CD4-positive, alpha-beta T cell treated with Interleukin-4 for 1 hour (primary cell): Measurements from ENCODE around the gene CLDN6.

Experiments used
- DNase-seq, 2 donors: peaks; one replicate each; pipeline ENCODE4 v3.0.0-alpha.2; 2020 to 2022

The CLDN6 gene

DNA sequence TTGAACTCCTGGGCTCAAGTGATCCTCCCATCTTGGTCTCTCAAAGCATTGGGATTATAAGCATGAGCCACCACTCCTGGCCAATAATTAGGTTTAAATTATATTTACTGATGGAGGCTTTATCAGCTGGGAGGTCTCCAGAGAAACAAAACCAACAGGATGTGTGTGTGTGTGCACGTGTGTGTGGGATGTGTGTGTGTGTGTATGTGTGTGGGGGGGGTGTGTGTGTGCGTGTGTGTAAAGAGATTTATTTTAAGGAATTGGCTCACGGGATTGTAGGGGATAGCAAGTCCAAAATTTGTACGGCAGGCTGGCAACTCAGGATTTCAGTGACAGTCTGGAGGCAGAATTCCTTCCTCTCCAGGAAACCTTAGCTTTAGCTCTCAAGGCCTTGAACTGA, 33.0 kb upstream of the CLDN6 start:
- DNase-seq = no peak

- DNase-seq = no peak
Measured at GRCh38 chr16:3050487-3050886, 32.5 kb upstream of the CLDN6 start.

- no peak for DNase-seq
Measured at GRCh38 chr16:3049921-3050481, 32.0 kb upstream of the CLDN6 start.

DNA sequence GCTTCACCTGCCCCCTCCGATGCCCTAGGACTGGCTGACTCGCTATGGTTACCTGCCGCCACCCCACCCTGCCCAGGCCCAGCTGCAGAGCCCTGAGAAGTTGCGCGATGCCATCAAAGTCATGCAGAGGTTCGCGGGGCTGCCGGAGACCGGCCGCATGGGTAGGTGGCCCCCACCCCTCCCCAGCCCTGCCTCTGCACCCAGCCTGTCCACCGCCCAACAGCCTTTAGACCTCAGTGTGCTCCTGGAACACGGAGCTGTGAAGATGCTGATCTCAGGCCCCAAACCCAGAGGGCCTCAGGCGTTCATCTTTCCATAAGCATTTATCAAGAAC, 29.4 kb upstream of the CLDN6 start:
- no peak for DNase-seq

DNA sequence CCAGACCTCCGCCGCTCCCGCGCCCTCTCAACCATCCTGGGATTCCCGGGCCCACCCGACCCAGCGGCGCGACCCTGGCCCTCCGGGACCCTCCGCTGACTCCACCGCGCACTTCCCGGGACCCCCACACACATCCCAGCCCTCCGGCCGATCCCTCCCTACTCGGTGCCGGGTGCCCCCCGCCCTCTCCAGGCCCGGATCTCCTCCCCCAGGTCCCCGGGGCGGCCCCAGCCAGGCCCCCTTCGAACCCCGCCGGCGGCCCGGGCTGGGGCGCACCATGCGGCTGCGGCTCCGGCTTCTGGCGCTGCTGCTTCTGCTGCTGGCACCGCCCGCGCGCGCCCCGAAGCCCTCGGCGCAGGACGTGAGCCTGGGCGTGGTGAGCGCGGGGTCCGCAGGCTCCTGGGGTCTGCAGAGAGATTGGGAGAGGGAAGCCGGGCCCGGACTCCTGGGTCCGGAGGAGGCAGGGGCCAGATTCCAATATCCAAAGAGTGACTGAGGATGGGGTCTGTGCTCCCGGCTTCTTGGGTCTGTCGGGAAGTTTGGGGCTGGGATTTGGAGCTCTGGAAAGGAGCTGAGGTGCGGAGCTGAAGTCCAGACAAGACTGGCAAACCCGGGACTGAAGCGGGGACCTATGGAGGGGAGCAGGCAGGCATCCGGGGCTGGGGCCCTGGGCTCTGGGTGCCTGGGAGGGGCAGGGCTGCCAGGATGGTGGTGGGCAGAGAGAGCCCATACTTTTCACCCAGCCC, 28.8 kb upstream of the CLDN6 start:
- no peak for DNase-seq

DNA sequence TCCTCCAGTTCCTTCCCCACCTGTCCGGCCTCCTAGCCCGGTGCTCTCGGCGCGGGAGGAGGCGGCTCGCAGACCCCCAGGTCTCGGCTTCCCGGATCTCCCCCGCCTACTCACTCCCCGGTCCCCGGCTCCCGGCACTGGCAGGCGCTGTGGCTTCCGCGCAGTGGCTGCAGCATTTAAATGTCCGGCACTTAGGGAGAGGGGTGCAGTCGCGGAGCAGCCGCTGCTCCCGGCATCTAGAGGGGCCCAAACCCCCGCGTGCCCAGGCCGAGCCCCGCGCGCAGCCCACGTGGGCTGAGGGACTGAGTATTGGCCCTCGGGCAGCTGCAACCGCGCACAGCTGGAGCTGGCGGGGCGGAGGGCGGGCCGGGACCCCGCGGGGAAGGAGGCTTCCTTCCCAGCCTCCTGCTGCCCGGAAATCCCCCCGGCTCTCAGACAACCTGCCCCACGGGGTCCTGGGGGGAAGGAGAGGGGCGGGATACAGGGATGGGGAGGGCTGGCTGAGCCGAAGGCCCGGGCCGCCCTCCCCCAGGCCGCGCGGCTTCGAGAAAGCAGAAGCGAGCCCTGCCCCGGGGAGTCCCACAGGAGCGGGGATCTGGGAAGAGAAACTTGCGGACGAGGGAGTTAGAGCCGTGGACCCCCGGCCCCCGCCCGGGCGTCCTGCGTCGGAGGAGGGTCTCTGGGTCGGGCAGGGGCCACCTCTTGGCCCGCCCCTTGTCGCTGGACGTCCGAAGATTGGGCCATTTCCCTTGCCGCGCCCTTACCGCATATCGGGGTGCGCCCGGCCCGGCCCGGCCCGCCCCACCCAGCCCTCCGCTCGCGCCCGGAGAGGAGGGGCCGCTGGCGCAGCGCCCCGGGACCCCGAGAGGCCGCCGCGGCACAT, 28.0 kb upstream of the CLDN6 start, which contains the start of gene MMP25:
Gene MMP25, plus strand, starts transcription at position 804 of the 883 bp plus-strand sequence. CDS start 357 bp downstream, outside the sequence.
- DNase-seq = no peak

DNA sequence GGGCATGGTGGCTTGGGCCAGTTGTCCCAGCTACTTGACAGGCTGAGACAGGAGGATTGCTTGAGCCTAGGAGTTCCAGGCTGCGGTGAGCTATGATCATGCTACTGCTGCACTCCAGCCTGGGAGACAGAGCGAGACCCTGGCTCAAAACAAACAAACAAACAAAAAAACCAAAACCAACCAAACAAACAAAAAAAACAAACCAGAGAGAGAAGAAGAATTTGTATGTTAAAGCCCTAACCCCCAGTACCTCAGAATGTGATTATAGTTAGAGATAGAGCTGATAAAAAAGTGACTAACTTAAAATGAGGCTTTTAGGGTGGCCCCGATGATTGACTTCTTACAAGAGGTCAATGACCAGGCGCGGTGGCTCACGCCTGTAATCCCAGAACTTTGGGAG, 26.7 kb upstream of the CLDN6 start:
- DNase-seq = no peak

- no peak for DNase-seq
Measured at GRCh38 chr16:3042376-3042775, 24.4 kb upstream of the CLDN6 start.

GRCh38 chr16:3038896-3039295, 20.9 kb upstream of the CLDN6 start:
- no peak for DNase-seq

DNA sequence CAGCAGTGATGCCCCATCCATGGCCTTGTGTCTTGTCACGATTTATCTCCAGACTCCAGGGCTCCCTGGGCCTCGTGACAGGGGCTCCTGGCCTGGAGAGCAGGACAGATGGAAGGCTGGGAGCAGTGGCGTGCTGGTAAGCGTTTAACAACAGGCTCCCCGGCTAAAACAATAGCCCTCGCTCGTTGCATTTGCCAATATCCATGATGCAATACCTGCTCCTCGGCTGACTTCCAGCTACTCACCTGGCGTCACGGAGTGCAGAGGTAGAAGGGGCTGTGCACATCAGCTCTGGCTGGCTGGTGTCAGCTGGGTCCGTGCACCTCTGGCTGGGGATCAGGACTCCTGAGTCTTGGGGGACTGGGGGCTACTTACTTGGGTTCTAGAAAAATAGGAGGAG, 20.3 kb upstream of the CLDN6 start:
- DNase-seq = no peak

- no peak for DNase-seq
Measured at GRCh38 chr16:3036726-3037315, 18.8 kb upstream of the CLDN6 start, which contains the start of gene BICDL2. TSS of gene BICDL2 (minus strand) at chr16:3036944. CDS start at chr16:3035496, 1,448 bp downstream.

DNA sequence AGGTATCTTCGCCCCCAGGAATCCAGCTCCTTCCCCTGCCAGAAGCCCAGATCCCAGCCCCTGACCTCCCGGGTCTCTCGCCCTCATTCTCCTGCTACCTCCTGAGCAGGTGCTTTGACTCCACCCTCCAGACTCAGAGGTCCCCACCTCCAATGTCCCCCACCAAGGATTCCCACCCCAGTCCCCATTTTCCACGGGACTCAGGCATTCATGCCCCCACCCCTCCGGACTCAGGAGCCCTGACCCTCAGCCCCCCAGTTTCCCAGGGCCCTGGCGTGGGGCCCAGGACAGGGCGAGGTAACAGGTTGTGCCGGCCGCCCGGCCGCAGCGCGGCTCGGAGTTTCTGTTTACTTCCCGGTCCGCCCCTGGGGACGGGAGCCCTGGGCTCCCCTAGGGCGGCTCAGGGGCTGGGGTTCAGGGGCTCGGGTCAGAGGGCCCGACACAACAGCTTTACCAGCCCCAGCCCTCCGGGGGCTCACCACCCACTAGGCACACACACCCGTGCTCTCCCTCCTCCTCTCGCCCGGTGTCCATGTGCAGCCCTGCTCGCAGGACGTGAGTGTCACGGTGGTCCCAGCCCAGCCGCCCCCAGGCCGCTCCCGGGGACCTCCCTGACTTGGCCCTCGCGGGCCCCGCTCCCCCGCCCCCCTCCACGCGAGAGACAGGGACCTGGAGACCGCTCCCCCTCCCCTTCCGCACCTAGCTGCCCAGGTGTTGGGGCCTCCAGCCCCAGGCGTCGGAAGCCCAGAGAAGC, 18.2 kb upstream of the CLDN6 start:
- no peak for DNase-seq

DNA sequence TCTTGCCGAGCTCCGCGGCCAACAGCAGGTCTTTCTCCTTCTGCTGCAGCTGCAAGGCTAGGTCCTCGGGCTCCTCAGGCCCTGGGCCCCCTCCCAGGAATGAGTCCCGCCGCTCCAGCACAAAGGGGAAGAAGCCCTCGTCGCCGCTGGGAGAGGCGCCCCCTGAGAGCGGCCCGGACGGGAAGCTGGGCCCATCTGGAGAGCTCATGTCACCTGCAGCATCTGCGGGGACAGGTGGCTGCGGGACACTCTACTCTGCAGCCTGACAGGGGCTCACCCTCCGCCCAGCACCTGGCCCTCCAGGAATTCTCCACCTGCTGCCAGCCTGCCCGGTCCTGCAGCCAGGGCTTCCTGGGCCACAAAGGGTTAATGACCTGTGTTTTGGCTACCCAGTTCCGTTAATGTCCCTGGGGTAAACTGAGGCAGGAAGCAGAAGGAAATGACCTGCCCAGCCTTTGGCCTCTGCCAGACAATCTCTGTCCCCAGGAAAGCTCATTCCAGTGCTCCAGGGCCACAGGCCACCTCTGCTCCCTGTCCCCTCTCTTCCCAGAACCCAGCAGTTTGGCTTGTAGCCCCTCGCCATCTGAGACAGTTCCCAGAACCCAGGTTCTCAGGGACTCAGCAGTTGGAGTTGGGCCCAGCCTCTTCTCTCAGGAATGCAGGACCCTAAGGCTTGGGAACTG, 17.4 kb upstream of the CLDN6 start:
- no peak for DNase-seq

- no peak for DNase-seq
Measured at GRCh38 chr16:3032624-3033023, 14.6 kb upstream of the CLDN6 start.

- DNase-seq = no peak
Measured at GRCh38 chr16:3030222-3031212, 12.5 kb upstream of the CLDN6 start.

- DNase-seq = peak in 1 of 2 donors; percentile 41
Measured at GRCh38 chr16:3029491-3030221, 11.7 kb upstream of the CLDN6 start.

DNA sequence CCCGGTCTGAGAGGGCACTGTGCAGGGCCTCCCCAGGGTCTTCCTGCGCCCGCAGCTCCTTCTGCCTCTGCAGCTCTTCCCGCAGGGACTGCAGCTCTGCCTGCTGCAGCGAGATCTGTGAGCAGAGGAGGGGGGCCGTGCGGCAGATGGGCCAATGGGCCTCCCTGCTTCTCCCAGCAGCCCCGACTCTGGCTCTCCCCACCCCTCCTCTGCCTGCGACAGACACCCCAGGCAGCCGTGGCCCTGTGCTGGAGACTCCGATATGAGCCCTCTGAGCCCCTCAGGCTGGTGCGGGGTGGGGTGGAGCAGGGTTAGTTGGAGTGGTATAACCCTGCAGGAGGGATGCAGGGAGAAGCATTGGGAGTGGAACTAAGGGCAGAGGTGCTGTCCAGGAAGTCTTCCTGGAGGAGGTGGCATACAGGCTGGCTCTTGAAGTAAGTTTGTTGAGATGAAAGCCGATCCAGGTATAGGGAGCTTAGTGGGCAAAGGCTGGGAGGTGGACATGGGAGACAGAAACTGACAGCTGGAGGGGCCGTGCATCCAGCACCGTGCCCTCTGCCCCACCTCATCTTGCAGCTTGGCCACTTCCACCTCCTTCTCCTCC, 10.8 kb upstream of the CLDN6 start:
- DNase-seq = no peak

DNA sequence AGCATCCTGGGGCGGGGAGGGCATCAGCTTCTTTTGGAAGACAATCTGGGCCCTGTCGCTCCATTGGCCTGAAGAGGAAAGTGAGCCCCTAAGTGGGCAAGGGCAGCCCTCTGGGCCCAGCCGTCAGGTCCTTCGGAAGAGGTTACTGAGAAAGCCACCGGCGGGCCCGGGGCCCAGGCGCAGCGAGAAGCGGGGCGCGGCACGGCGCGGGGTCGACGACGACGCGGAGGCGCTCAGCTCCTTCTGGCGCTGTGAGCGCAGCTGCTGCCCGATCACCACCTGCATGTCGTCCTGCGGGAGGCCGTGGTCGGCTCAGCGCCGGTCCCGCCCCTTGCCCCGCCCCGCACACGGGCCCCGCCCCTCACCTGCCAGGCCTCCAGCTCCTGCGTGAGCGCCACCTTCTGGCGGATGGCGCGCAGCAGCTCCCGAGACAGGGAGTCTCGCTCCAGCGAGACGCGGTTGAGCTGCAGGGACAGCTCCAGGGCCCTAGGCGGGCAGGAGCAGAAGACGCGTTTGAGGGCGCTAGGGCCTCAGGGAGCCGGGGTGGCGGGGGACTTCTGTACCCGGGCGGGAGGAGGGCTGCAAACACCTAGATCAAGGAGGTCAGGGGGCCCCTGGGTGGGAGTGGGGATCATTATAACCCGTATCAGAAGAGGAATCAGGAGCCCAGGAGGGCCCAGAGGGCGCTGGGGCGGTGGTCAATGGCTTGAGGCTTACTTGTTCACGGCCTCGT, 10.2 kb upstream of the CLDN6 start:
- peak; percentile 86 to 89 for DNase-seq

- no peak for DNase-seq
Measured at GRCh38 chr16:3027489-3027795, 9.5 kb upstream of the CLDN6 start.
